Activated CD4-positive, alpha-beta T cell treated with anti-CD3 and anti-CD28 coated beads for 24 hours (primary cell): ENCODE results near the gene RBM38.

ENCODE experiments used
- DNase-seq, 2 donors: peaks; one replicate each; pipeline ENCODE4 v3.0.0-alpha.2; 2020; ENCODE audit warnings: low read depth in 2 of 2

RBM38 gene

DNA sequence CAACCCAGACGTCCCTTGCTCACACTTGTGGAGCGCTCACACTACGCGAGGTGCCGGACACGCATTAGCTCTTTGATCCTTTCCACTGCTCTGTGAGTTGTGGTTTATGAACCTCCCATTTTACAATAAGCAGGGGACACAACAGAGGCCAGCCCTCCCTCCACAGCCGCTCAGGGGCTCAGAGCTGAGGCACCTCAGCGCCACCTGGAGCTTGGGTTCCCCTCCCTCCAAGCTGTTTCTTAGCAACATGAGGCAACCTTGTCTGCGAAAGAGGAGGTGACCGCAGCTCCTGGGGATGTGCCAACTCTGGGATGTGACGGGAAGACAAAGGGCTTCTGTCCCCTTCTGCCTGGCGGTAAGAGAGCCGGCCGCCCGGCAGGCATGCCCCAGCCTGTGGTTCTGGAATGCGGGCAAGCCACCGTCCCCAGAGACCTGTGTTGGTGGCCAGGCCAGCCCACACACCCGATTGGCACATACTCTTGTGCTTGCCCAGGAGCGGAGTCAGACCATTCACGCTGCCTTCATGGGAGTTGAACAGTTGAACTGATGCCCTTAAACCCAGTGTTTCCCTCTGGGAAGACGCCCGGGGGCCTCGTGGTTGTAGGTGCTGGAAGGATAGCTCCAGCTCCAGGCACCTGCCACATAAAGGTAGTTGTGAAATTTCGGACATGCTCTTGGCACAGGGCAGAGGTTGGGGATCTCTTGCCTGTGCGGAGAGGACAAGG is 44.5 kb downstream of the RBM38 start:
- DNase-seq = no peak

- no peak for DNase-seq
Observed at GRCh38 chr20:57436223-57436545, 45.0 kb downstream of the RBM38 start.

GRCh38 chr20:57437267-57437666 is 46.1 kb downstream of the RBM38 start:
- DNase-seq = no peak

- DNase-seq = no peak
Observed at GRCh38 chr20:57437672-57438330, 46.6 kb downstream of the RBM38 start.

- no peak for DNase-seq
Observed at GRCh38 chr20:57438552-57438951, 47.4 kb downstream of the RBM38 start.

DNA sequence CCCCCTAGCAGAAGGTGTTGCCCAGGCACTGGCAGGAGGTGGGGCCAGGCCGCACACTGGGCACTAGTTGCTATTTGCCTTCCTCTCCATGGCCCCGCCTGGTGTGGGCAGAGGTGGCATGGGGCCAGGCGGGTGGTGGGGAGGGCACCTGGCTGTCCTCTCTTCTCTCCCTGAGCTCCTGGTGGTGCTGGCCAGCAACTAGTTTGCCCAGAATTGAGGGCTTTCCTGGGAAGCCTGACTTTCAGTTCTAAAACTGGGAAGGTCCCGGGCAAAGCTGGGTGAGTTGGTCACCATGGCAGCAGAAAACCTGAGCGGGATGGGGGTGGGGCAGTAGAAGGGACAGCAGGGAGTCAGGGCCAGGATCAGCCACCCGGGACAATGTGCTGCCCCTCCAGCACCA is 48.2 kb downstream of the RBM38 start:
- DNase-seq = no peak

DNA sequence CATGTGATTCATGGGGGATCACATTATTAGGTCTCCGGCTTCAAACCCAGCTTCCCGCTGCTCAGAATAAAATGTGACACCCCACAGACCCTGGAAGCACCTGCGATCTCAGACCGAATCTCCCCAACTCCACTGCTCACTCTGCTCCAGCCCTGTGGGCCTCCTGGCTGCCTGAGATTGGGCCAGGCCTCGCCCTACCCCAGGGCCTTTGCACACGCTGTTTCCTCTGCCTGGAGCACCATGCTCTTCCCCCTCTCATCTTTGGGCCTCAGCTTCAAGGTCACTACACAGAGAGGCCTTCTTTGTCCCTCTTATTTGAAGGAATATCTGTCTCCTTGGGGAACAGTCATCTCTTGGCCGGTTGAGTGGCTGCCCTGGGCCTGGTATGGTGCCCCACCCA is 48.8 kb downstream of the RBM38 start:
- DNase-seq = no peak

GRCh38 chr20:57440678-57441509 is 49.7 kb downstream of the RBM38 start:
- no peak for DNase-seq

DNA sequence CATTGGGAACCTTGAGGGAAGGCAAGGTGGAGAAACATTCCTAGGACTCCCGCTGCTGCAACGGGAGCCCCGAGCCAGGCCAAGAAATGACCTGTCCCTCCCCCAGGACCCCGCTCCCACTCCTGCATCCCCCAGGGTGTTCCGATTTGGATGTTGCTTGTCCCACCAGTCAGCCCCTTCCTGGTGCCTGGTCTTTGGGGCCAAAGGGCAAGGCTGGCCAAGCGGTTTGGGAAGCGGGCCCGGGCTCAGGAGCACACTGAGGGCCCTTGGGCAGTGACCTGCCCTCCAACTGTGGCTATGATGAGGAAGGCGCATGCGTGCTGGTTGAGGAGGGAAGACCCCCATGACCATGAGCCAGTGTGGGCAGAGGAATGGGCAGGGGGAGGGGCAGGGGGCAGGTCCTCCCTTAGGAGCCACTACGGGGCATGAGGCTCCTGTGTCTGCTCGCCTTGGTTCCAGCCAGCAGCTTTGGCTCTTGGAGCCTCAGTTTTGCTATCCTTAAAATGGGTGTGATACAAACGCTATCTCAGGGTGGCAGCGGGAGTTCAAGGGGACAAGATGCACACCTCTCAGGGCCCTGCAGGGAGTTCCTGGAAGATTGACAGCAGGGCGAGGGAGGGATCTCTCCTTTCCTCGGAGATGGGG is 50.4 kb downstream of the RBM38 start:
- no peak for DNase-seq

GRCh38 chr20:57442158-57442887 is 51.1 kb downstream of the RBM38 start:
- DNase-seq = no peak

- DNase-seq = no peak
Observed at GRCh38 chr20:57442888-57443239, 51.7 kb downstream of the RBM38 start.

- no peak for DNase-seq
Observed at GRCh38 chr20:57443349-57444265, 52.4 kb downstream of the RBM38 start.

DNA sequence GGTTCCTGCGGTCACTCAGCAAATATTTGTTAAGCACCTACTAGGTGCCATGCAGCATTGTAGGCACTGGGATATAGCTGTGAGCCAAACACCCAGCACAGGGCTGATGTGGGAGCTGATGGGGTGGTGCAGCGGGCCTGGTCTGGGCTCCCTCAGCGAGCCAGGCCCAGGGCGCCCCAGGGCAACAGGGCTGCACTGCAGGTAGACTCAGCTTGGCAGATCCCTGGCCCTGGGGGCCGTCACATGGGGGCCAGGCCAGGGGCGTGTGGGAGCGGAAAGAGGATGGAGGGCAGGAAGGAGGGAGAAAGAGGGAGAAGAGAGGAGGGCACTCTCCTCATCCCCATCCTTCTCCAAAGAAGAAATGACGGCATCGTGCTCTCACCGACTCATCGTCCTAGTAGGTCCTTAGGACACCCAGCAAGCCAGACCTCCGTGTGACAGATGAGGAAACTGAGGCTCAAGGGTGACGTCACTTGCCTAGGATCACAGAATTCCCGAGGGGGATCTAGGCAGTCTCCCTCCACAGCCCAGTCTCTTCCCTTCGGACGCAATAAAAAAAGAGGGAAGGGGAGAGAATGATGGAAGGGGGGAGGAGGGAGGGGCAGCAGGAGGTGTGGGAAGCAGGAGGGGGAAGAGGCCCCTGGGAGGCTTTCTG is 53.3 kb downstream of the RBM38 start:
- no peak for DNase-seq

DNA sequence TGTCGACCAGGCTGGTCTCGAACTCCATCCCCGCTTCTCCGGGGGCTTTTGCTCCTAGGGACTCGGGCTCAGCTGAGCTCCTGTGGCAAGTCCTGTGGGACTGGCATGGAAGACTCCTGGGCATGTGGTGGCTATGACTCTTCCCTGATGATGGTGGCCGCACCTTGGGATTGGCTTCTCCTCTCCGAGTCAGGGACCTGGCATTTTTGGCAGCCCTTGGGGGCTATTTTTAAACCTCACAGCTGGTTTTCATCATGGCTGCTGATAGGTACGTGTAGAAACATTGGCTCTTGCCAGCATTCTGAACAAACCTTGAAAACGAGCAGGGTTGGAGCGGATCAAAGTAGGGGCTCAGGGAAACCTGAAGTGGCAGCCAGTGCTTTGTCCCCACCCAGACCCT is 54.1 kb downstream of the RBM38 start:
- DNase-seq = no peak

GRCh38 chr20:57445774-57446173 is 54.6 kb downstream of the RBM38 start:
- DNase-seq = no peak

GRCh38 chr20:57448764-57449354 is 57.7 kb downstream of the RBM38 start:
- DNase-seq = no peak

DNA sequence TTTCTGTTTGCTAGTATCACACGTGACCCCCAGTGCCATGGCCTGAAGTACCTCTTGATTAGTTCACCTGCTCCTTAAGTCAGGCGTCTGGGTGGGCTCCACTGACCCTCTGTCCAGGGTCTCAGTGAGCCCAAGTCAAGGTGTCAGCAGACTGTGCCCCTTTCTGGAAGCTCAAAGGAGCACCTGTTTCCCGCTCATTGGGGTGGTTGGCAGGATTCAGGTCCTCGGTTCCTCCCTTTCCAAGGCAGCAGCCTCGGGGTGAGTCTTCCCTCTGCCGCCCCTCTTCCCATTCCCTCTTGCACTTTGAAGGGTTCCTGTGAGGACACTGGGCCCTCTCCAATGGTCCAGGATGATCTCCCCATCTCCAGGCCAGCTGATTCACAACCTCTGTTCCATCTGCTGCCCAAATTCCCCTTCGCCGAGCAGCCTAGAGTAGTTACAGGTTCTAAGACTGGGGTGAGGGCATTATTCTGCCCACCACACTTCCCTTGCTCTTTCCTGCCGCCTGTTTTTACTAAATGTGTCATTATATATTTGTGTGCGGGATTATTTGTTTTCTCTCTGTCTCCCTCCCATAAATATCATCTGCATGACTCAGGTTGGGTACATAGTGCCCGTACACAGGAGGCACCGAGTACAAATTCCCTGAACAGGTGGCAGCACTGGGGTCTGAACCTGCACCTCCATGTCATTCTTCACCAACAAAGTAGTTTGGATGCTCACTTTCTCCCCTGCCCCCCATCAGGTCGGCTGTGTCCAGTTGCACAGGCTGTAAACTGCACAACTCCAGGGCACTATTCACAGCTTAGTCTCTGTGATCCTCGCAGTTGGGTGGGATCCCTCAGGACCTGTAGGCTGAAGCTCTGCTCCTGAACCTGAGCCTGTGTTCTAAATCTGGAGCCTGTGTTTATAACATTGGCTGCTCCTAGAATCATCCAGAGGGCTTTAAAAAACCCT is 58.5 kb downstream of the RBM38 start:
- DNase-seq = no peak

DNA sequence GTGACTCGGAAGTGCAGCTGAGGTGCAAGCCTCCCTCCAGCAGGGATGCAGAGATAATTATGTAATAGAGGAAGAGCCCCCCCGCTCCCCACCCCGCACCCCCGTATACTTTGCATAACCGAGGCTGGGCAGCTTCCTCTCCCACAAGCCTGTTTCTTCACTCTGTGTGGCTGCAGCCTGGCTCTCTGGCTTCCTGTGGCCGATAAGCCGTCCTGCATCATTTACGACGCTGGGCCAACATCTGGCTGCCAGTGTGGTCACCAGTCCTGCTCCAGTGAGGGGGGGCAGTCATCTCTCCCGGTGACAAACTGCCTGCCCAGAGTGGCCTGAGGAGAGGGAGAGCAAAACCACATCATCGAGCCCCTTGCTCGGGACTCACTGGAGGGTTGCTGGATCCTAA is 59.2 kb downstream of the RBM38 start:
- DNase-seq = no peak

DNA sequence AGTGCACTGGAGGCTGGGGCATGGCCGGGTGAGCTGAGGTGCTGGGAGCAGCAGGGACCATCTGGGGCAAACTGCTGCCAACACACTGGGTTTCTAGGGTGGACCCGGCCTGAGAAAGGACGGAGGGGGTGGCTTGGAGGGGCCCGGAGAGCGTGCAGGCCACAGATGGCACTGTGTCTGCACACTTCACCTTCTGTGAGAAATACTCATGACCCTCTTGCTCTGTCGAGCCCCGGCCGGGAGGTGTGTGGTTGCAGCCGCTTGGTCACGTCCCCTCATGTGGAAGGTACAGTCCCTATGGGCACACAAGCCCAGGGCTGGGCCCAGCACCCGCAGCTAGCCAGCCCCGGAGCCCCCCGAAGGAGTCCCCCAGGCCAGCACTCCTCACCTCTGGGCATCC is 59.7 kb downstream of the RBM38 start:
- DNase-seq = no peak
